ENCODE results near the gene RAD51B. TPM values are rescaled to one million over a fixed set of nuclear protein-coding genes. Genes with fewer than 3 reads are reported as not detected.

The RAD51B gene
- total and polyA plus RNA-seq, 2 experiments from 2014 or later: 10.1 to 18.0 TPM

GRCh38 chr14:68482018-68482417, 662.4 kb downstream of the RAD51B start:
- no peak for DNase-seq (ENCODE audit: low spot score)
- Histone ChIP-seq H3K4me3 (no peak overlapping the region), H3K4me1 (ENCODE audit: insufficient read depth) (peaks cover 40% of the 10 kb centered on the region), H2AFZ (no peak overlapping the region), H3K9me3 (ENCODE audit: low read depth) (no peaks in the 10 kb centered on the region), H3K9me2 (replicated peaks; ENCODE audit: insufficient read depth) (no peaks in the 10 kb centered on the region), H4K20me1 (ENCODE audit: insufficient read depth, poor library complexity, severe bottlenecking) (no peaks in the 10 kb centered on the region), H3K4me2 (no peak overlapping the region), H3K79me2 (no peaks in the 10 kb centered on the region), H3K36me3 (replicated peaks; ENCODE audit: insufficient read depth, low read depth) (no peaks in the 10 kb centered on the region), H3K27ac (no peak overlapping the region), H3K27me3 (no peaks in the 10 kb centered on the region)
- no peak for TF ChIP-seq EZH2 (IDR thresholded peaks at IDR 0.05; ENCODE audit: borderline replicate concordance)
- no peak for TF ChIP-seq EZH2phosphoT487 (IDR thresholded peaks at IDR 0.05; ENCODE audit: low read depth, severe bottlenecking, unreplicated experiment)
- no peak for TF ChIP-seq CTCF (IDR thresholded peaks at IDR 0.05; ENCODE audit: poor library complexity)
- 92% methylated on average over 2 of the region's 2 CpGs for WGBS (ENCODE audit: low lambda C conversion rate, missing lambda C conversion rate)

DNA sequence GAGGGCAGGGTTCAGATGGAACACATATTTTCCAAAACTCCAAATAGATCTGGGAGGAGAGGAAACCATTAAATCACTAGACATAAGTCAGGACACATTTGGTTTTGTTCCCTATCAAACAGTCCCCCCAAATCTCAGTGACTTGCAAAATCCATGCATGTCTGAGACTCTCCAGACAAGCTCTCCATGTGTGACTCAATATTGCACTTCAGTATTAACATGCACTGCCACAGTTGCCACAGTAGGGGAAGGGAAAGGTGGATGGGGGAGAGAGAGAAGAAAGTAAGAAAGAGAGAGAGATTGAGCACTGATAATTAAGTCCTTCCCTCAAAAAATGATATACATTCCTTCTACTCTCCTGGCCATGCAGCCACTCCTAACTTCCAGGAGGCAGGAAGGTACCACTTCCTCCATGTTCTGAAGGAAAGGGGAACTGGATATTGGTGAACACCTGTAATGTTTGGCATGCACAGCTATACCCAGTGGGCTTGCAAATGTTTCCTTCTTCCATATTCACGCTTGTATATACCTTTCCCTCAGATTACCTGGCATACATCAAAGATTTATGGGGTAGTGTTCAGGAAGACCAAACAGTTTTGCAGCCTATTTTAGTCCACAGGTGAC, 663.3 kb downstream of the RAD51B start:
- DNase-seq (ENCODE audit: low spot score): no peak
- Histone ChIP-seq H3K27ac (peak overlapping the region; percentile 39), H2AFZ (no peak overlapping the region), H4K20me1 (ENCODE audit: insufficient read depth, poor library complexity, severe bottlenecking) (no peaks in the 10 kb centered on the region), H3K36me3 (replicated peaks; ENCODE audit: insufficient read depth, low read depth) (no peaks in the 10 kb centered on the region), H3K4me3 (no peak overlapping the region), H3K27me3 (no peaks in the 10 kb centered on the region), H3K79me2 (no peaks in the 10 kb centered on the region), H3K9me3 (ENCODE audit: low read depth) (no peaks in the 10 kb centered on the region), H3K4me1 (ENCODE audit: insufficient read depth) (peaks cover 40% of the 10 kb centered on the region), H3K4me2 (no peak overlapping the region), H3K9me2 (replicated peaks; ENCODE audit: insufficient read depth) (no peaks in the 10 kb centered on the region)
- TF ChIP-seq EZH2 (IDR thresholded peaks at IDR 0.05; ENCODE audit: borderline replicate concordance) (no peak), EZH2phosphoT487 (IDR thresholded peaks at IDR 0.05; ENCODE audit: low read depth, severe bottlenecking, unreplicated experiment) (no peak), CTCF (IDR thresholded peaks at IDR 0.05; ENCODE audit: poor library complexity) (no peak)
- WGBS (ENCODE audit: low lambda C conversion rate, missing lambda C conversion rate): 100% methylated on average over 1 of the region's 1 CpG

DNA sequence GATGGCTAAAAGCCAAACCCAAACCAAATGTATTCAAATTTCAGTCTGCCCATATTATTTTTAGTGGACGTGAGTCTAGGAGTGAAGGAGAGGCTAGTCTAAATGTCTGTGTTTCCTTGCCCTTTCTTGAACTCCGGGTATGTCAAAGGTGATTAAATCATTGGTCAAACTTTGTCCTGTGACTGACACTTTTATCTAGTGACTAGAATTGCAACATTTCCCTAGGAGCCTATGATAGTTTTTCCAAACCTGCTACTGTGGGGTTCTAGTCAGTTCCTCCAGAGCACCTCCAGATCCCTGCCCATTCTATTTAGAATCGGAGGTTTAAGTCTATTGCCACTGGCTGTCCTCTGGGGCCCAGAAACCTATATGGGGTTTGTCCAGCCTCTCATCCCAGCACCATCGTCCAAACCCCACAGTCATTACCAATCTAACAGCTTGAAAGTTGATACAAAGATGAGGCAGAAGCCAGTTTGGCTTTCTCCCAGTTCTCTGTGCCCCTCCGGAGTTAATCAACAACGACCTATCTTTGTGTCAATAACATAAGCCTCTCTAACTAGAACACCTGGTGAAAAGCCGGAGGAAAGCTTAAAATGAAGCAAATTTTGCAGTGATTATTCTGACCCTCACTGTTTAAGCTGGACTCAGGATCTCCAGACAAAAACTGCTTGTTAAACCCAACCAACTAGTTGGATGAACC, 666.6 kb downstream of the RAD51B start:
- Histone ChIP-seq H3K9me2 (replicated peaks; ENCODE audit: insufficient read depth) (no peaks in the 10 kb centered on the region), H3K27ac (peak overlapping the region; percentile 78), H3K4me3 (no peak overlapping the region), H4K20me1 (ENCODE audit: insufficient read depth, poor library complexity, severe bottlenecking) (no peaks in the 10 kb centered on the region), H3K4me1 (ENCODE audit: insufficient read depth) (peaks cover 28% of the 10 kb centered on the region), H3K27me3 (no peaks in the 10 kb centered on the region), H3K4me2 (peak overlapping the region; percentile 36), H3K36me3 (replicated peaks; ENCODE audit: insufficient read depth, low read depth) (no peaks in the 10 kb centered on the region), H3K9me3 (ENCODE audit: low read depth) (no peaks in the 10 kb centered on the region), H3K79me2 (no peaks in the 10 kb centered on the region), H2AFZ (no peak overlapping the region)
- no peak for DNase-seq (ENCODE audit: low spot score)
- TF ChIP-seq CTCF (IDR thresholded peaks at IDR 0.05; ENCODE audit: poor library complexity): no peak
- no peak for TF ChIP-seq EZH2 (IDR thresholded peaks at IDR 0.05; ENCODE audit: borderline replicate concordance)
- no peak for TF ChIP-seq EZH2phosphoT487 (IDR thresholded peaks at IDR 0.05; ENCODE audit: low read depth, severe bottlenecking, unreplicated experiment)
- 60% methylated on average over 7 of the region's 7 CpGs for WGBS (ENCODE audit: low lambda C conversion rate, missing lambda C conversion rate)

All from hepatocyte (in vitro differentiated cells).